Spleen (tissue), 11 donors: ENCODE measurements around the gene PTX4. TPM values are rescaled to one million over a fixed set of nuclear protein-coding genes. Genes with fewer than 3 reads are reported as not detected.
"Not testable (repeated sequence)": the region's sequence is repeated elsewhere in the genome, so short reads cannot be mapped to it uniquely, and the experiment has no call there.

Experiments used
- DNase-seq: peaks from one replicate; pipeline ENCODE4 v3.0.0-alpha.2; 2020
- H3K27ac ChIP-seq, 8 donors: fragments of 200-600 bp; sonication (generic) in 7 of 8; 1 replicate in 4 of 8; 2 replicates in 4 of 8; pipeline versions ENCODE4 v1.5.0 to v1.8.0; 2016 to 2021; ENCODE audit warnings: inconsistent platforms in 4 of 8, mild to moderate bottlenecking in 4 of 8, moderate library complexity in 1 of 8
- H3K27me3 ChIP-seq, 7 donors: fragments of 200-600 bp; sonication (generic) in 6 of 7; replicated peaks in 1 of 7; 1 replicate in 4 of 7; 2 replicates in 3 of 7; pipeline versions ENCODE4 v1.5.0 to v1.8.0; 2016 to 2021; ENCODE audit warnings: inconsistent platforms in 3 of 7, mild to moderate bottlenecking in 1 of 7
- H3K36me3 ChIP-seq, 6 donors: fragments of 200-600 bp; sonication (generic) in 5 of 6; 1 replicate in 4 of 6; 2 replicates in 2 of 6; pipeline versions ENCODE4 v1.5.0 to v1.8.0; 2016 to 2021; ENCODE audit warnings: inconsistent platforms in 2 of 6
- H3K4me1 ChIP-seq, 6 donors: fragments of 200-600 bp; sonication (generic) in 5 of 6; 1 replicate in 3 of 6; 2 replicates in 3 of 6; pipeline versions ENCODE4 v1.5.0 to v1.8.0; 2016 to 2021; ENCODE audit warnings: inconsistent platforms in 3 of 6
- H3K4me3 ChIP-seq, 8 donors: fragments of 200-600 bp; sonication (generic) in 7 of 8; 1 replicate in 4 of 8; 2 replicates in 4 of 8; pipeline versions ENCODE4 v1.5.0 to v1.8.0; 2016 to 2021; ENCODE audit warnings: inconsistent platforms in 4 of 8, mild to moderate bottlenecking in 4 of 8, moderate library complexity in 2 of 8
- H3K9me3 ChIP-seq, 8 donors: fragments of 200-600 bp; sonication (generic) in 7 of 8; 1 replicate in 4 of 8; 2 replicates in 4 of 8; pipeline versions ENCODE4 v1.5.0 to v1.8.0; 2016 to 2021; ENCODE audit warnings: inconsistent platforms in 4 of 8
- POLR2A ChIP-seq, 3 donors: fragments of 450-650 bp; IDR thresholded peaks; one replicate each; pipeline ENCODE4 v1.5.1; 2017; ENCODE audit warnings: antibody characterized with exemption in 3 of 3, mild to moderate bottlenecking in 1 of 3
- POLR2AphosphoS5 ChIP-seq, 3 donors: sonication (generic); formaldehyde crosslinking; IDR thresholded peaks; one replicate each; pipeline ENCODE4 v1.5.1; 2017; ENCODE audit warnings: antibody characterized with exemption in 3 of 3
- WGBS, 5 donors: extraction: QIAGEN DNeasy Blood & Tissue Kit in 3 of 5; methylation state at CpG; one replicate each; pipeline versions ENCODE4 v1.1.5 to v1.1.7; 2013 to 2018; 5-methylcytosine and 5-hydroxymethylcytosine counted together
- intact Hi-C: fragments of 100-400 bp; cut with DNase I; formaldehyde crosslinking; loops from one replicate; pipeline ENCODE4 v1.15.0; 2023; ENCODE audit warnings: low total_unique reads
- polyA plus RNA-seq, 3 donors: library from polyadenylated mRNA; stranded (reverse); fragments of 200-250 nt; gene quantifications; one replicate each; pipeline ENCODE4 v1.2.1, GENCODE V29; 2013
- total RNA-seq, 7 donors: library from RNA; depleted of rRNA in 3 of 7; stranded (reverse); fragments of >200 nt in 3 of 7; fragmentation: NEBNext Ultra II Directional in 4 of 7; extraction: Animal tissue kit (Norgen Biotek cat#: 25700) in 4 of 7; gene quantifications; one replicate each; pipeline versions ENCODE4 v1.1.0 to v1.2.1, GENCODE V29; 2016 to 2021
- TF ChIP-seq, protein P1 (sequence below), 11 experiments: fragments of 200-600 bp in 7 of 11; fragments of 450-650 bp in 4 of 11; sonication (generic) in 4 of 11; IDR thresholded peaks in 8 of 11; conservative IDR thresholded peaks in 3 of 11; 1 replicate in 7 of 11; 2 replicates in 4 of 11; pipeline versions ENCODE4 v1.4.0 to v1.8.0; 2016 to 2021; ENCODE audit warnings: antibody characterized with exemption in 11 of 11, inconsistent platforms in 4 of 11, mild to moderate bottlenecking in 1 of 11
- donor health status: healthy with polysubstance abuse.
- donor health status: DM: no; HTN: no; CAD: no; lungs with moderate emphysema.
- donor health status: DM: no; HTN: no; CAD: no.
- donor health status: Bipolar disorder and iron deficiency.
- donor health status: healthy.
- donor health status: DM: no; HTN: no; CAD: no.
- donor health status: DM: yes; HTN: yes; CAD: no.

PTX4 gene
- total and polyA plus RNA-seq, 10 donors, result 0.03 to 0.85 (median 0.44) TPM; not detected in 3

GRCh38 chr16:1486551-1487390 is 2.0 kb downstream of the PTX4 start:
- no peak overlapping the region for H3K4me3 ChIP-seq
- intact Hi-C loops, result no loop called here

DNA sequence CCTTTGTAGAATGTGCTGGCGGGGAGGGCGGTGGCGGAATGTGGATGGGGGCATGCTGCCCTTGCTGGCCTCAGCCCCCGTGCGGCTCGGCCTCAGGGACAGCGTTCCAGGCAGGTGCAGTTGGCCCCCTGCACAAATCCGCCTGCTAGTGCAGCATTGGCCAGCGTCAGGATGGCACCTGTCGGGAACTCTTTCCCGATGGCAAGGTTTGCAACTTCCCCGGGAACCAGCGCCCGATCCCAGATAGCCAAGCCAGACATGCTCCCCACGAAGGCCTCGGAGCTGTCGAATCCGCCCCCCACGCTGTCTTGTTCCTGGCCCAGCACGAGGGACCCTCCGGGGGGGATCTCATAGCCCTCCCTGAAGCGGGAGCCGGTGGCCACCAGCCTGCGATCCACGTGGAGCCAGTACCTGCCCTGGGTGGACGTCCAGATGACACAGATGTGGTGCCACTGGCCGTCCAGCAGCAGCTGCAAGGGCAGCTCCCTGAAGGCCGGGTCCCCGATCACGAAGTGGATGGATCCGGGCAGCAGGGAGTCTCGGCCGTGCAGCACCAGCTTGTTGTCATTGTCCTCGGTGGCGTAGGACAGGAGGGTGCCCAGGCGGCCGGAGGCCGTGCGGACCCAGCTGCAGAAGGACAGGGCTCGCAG is 2.8 kb downstream of the PTX4 start:
- Histone ChIP-seq H3K4me3 (no peak overlapping the region), H3K27ac (no peak overlapping the region), H3K27me3 (no peaks in the 10 kb centered on the region), H3K4me1 (peaks cover 0 to 29% (median 1%) of the 10 kb centered on the region in 6 donors), H3K36me3 (no peaks in the 10 kb centered on the region), H3K9me3 (no peaks in the 10 kb centered on the region)
- intact Hi-C loops, result no loop called here
- peak; percentile 66 for DNase-seq
- no peak for TF ChIP-seq POLR2A (IDR thresholded peaks at IDR 0.05)
- TF ChIP-seq, protein P1, sequence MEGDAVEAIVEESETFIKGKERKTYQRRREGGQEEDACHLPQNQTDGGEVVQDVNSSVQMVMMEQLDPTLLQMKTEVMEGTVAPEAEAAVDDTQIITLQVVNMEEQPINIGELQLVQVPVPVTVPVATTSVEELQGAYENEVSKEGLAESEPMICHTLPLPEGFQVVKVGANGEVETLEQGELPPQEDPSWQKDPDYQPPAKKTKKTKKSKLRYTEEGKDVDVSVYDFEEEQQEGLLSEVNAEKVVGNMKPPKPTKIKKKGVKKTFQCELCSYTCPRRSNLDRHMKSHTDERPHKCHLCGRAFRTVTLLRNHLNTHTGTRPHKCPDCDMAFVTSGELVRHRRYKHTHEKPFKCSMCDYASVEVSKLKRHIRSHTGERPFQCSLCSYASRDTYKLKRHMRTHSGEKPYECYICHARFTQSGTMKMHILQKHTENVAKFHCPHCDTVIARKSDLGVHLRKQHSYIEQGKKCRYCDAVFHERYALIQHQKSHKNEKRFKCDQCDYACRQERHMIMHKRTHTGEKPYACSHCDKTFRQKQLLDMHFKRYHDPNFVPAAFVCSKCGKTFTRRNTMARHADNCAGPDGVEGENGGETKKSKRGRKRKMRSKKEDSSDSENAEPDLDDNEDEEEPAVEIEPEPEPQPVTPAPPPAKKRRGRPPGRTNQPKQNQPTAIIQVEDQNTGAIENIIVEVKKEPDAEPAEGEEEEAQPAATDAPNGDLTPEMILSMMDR (IDR thresholded peaks at IDR 0.05 in 8 of 11, conservative IDR thresholded peaks at IDR 0.05 in 3 of 11), result no peak
- no peak for TF ChIP-seq POLR2AphosphoS5 (IDR thresholded peaks at IDR 0.05)
- 92 to 97% (median 92%) methylated on average over 27 to 40 of the region's 40 CpGs for WGBS, 5 donors

More at GRCh38 chr16:1486551-1487390, 2.0 kb downstream of the PTX4 start:
- no peaks in the 10 kb centered on the region for H3K27me3 ChIP-seq
- peak overlapping the region in 4 of 8 donors; percentile 55 to 63 (median 58) for H3K27ac ChIP-seq
- H3K9me3 ChIP-seq, result no peaks in the 10 kb centered on the region
- DNase-seq, result no peak
- WGBS, 5 donors, result 87 to 90% (median 88%) methylated on average over 26 to 33 of the region's 33 CpGs
- peaks cover 0 to 21% (median 0%) of the 10 kb centered on the region in 6 donors for H3K4me1 ChIP-seq
- no peaks in the 10 kb centered on the region for H3K36me3 ChIP-seq
- TF ChIP-seq POLR2A (IDR thresholded peaks at IDR 0.05), result no peak
- TF ChIP-seq, protein P1 (IDR thresholded peaks at IDR 0.05 in 8 of 11, conservative IDR thresholded peaks at IDR 0.05 in 3 of 11), result no peak
- no peak for TF ChIP-seq POLR2AphosphoS5 (IDR thresholded peaks at IDR 0.05)

- H3K27ac ChIP-seq, result no peak overlapping the region
- intact Hi-C loops, result no loop called here
- H3K27me3 ChIP-seq, result no peaks in the 10 kb centered on the region
- WGBS, 5 donors, result 73 to 89% (median 84%) methylated on average over 22 to 28 of the region's 28 CpGs
- no peaks in the 10 kb centered on the region for H3K36me3 ChIP-seq
- H3K9me3 ChIP-seq, result no peaks in the 10 kb centered on the region
- H3K4me3 ChIP-seq, result no peak overlapping the region
- TF ChIP-seq POLR2A (IDR thresholded peaks at IDR 0.05) (no peak), POLR2AphosphoS5 (IDR thresholded peaks at IDR 0.05) (no peak)
- TF ChIP-seq, protein P1 (IDR thresholded peaks at IDR 0.05 in 8 of 11, conservative IDR thresholded peaks at IDR 0.05 in 3 of 11), result no peak
- H3K4me1 ChIP-seq, result peaks cover 0 to 40% (median 3%) of the 10 kb centered on the region in 6 donors
- peak; percentile 65 for DNase-seq
Observed at GRCh38 chr16:1481906-1482835, 6.6 kb downstream of the PTX4 start.

- H3K27ac ChIP-seq, H3K27me3 ChIP-seq, H3K9me3 ChIP-seq, intact Hi-C loops, H3K36me3 ChIP-seq, H3K4me3 ChIP-seq, DNase-seq: not testable (repeated sequence)
- peaks cover 7 to 56% (median 15%) of the 10 kb centered on the region in 6 donors for H3K4me1 ChIP-seq
- WGBS, 5 donors, result 92 to 98% (median 94%) methylated on average over 9 of the region's 9 CpGs
Observed at GRCh38 chr16:1478937-1479336, 9.8 kb downstream of the PTX4 start.
